ENCODE data around the gene SYT1.

Gene SYT1

DNA sequence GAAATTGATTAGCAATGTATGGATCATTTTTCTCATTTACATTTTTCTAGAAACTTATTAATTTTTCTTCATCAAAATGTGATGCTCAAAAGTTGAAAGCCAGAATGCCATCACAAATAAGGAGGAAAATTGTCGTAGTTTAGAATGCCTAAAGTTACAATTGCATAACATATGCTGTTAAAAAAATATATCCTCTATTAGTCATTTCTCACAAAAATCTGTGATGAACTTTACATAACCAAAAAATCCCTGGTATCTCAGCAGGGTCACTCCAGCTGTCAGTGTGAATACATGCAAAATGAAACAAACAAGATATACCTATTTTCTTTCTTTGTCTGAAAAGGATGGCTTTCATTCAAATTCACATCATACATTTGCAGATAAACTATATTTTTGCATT, 467.3 kb downstream of the SYT1 start:
- H3K4me3 ChIP-seq (ENCODE audit: low read depth, low read length), result no peak overlapping the region
- no peak for TF ChIP-seq CTCF (conservative IDR thresholded peaks at IDR 0.05; ENCODE audit: low read depth, low read length)
- DNase-seq (ENCODE audit: low read depth), result peak; percentile 70

DNA sequence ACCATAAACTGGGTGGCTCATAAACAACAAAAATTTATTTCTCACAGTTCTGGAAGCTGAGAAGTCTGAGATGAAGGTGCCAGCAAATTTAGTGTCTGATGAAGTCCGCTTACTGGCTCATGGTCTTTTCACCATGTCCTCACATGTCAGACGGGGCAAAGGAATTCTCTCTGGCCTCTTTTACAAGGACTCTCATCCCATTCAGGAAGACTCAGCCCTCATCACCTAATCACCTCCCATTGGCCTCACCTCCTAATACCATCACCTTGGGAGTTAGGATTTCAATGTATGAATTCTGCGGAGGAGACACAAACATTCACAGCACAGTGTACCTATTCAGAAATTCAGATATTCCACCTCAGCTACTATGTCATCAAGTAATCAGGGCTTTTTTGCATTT, 468.6 kb downstream of the SYT1 start:
- DNase-seq (ENCODE audit: low read depth), result no peak
- H3K4me3 ChIP-seq (ENCODE audit: low read depth, low read length), result no peak overlapping the region
- TF ChIP-seq CTCF (conservative IDR thresholded peaks at IDR 0.05; ENCODE audit: low read depth, low read length), result no peak

DNA sequence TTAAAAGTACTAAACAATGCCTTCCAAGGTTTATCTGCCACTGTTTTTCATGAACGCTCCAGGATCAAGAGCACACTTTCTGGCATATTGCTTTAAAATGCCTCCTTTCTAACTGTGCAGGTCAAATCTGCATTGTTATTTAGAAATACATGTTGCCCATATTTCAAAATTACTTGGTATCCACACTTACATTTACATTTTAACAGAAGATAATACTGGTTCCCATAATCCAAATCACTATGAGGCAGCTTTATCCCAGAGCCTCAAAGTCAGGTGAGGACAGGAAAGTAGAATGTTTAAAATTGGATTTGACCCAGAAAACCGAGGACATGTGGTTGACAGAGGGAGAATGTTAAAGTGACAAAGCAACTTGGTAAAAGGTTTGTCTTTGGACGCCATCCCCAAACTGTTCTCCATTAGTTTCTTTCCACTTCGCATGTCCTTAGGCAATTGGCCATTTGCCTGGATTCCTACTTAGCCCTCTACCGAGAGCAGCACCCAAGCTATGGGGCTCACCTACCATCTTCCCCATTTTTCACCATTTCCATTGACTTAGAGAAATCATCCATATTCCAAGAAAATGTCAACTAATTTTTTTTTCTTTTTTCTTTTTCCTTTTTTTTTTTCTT, 473.2 kb downstream of the SYT1 start:
- no peak for TF ChIP-seq CTCF (conservative IDR thresholded peaks at IDR 0.05; ENCODE audit: low read depth, low read length)
- no peak overlapping the region for H3K4me3 ChIP-seq (ENCODE audit: low read depth, low read length)
- DNase-seq (ENCODE audit: low read depth), result no peak

- TF ChIP-seq CTCF (conservative IDR thresholded peaks at IDR 0.05; ENCODE audit: low read depth, low read length), result peak; percentile 84
- DNase-seq (ENCODE audit: low read depth), result peak; percentile 76
- no peak overlapping the region for H3K4me3 ChIP-seq (ENCODE audit: low read depth, low read length)
Observed at GRCh38 chr12:79344855-79345847, 480.6 kb downstream of the SYT1 start.

DNA sequence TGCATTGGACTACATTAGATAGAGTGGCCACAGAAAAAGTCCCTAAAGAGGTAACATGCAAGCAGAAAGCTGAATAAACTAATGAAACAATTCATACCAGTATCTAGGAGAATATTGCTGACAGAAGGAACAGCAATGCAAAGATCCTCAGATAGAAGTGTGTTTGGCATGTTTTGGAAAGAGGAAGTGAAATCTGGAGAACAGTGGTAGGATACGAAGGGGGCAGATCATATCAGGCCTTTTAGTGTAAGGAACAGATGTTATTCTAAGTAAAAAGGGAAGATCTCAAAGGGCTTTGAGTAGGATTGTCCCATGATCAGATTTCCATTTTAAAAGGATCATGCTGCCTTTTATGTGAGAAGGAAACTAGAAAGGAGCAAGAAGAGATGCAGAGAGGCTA, 483.3 kb downstream of the SYT1 start:
- TF ChIP-seq CTCF (conservative IDR thresholded peaks at IDR 0.05; ENCODE audit: low read depth, low read length), result no peak
- no peak overlapping the region for H3K4me3 ChIP-seq (ENCODE audit: low read depth, low read length)
- DNase-seq (ENCODE audit: low read depth), result no peak

DNA sequence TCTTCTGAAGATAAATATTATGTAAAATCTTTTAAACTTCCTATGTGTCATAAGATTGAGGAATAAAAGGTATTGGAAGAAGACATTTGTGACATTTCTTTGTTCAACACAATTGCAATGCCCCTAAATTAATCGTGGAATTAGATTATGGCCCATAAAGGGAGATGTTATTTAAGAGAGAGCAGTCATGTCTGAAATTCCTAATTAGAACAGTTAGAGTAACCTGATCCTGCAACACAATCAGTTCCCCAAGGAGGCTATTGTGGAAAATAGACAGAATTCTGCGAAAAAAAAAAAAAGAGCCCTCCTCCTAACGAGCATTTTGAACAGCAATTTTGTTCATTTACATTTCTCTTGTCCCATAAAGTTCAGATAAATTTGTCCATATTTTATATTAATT, 486.7 kb downstream of the SYT1 start:
- TF ChIP-seq CTCF (conservative IDR thresholded peaks at IDR 0.05; ENCODE audit: low read depth, low read length), result no peak
- DNase-seq (ENCODE audit: low read depth), result no peak
- H3K4me3 ChIP-seq (ENCODE audit: low read depth, low read length), result no peak overlapping the region
